Neural cell (in vitro differentiated cells): ENCODE measurements around the gene PDLIM5. TPM values are rescaled to one million over a fixed set of nuclear protein-coding genes. Genes with fewer than 3 reads are reported as not detected.

Source experiments
- H2AFZ ChIP-seq: fragments of 200-600, 300-800 bp; sonication (generic), shearing (Covaris generic); 2 replicates; pipeline ENCODE4 v1.6.0; 2014; ENCODE audit warnings: low read depth, mild to moderate bottlenecking, antibody characterized with exemption, low read length, moderate library complexity
- H3F3A ChIP-seq: fragments of 200-600 bp; shearing (Covaris generic); 2 replicates; pipeline ENCODE4 v1.6.1; 2016; ENCODE audit warnings: mild to moderate bottlenecking, moderate library complexity, mixed read lengths, antibody characterized with exemption, low read length; ENCODE audit not compliant: insufficient read depth, poor library complexity, severe bottlenecking
- H3K27ac ChIP-seq: fragments of 200-600, 300-800 bp; sonication (generic), shearing (Covaris generic); 2 replicates; pipeline ENCODE4 v1.5.1; 2014; ENCODE audit warnings: mild to moderate bottlenecking, low read length, moderate library complexity
- H3K27me3 ChIP-seq: fragments of 300-800, 200-600 bp; sonication (generic), shearing (Covaris generic); 2 replicates; pipeline ENCODE4 v1.6.0; 2014; ENCODE audit warnings: mild to moderate bottlenecking, low read depth, low read length, moderate library complexity; ENCODE audit not compliant: insufficient read depth
- H3K36me3 ChIP-seq: fragments of 300-800, 200-600 bp; sonication (generic), shearing (Covaris generic); 2 replicates; pipeline ENCODE4 v1.5.1; 2014; ENCODE audit warnings: mild to moderate bottlenecking, antibody characterized with exemption, low read length, moderate library complexity; ENCODE audit not compliant: insufficient read depth
- H3K4me2 ChIP-seq: fragments of 300-800, 200-600 bp; sonication (generic), shearing (Covaris generic); 2 replicates; pipeline ENCODE4 v1.6.0; 2014; ENCODE audit warnings: mild to moderate bottlenecking, low read length
- H3K4me3 ChIP-seq: fragments of 300-800, 200-600 bp; sonication (generic), shearing (Covaris generic); 2 replicates; pipeline ENCODE4 v1.5.1; 2014; ENCODE audit warnings: mild to moderate bottlenecking, low read length, moderate library complexity
- H3K79me2 ChIP-seq: fragments of 200-600 bp; shearing (Covaris generic); replicated peaks from 2 replicates; pipeline ENCODE4 v1.6.0; 2014; ENCODE audit warnings: mild to moderate bottlenecking, low read length, moderate library complexity; ENCODE audit not compliant: insufficient read depth
- H3K9ac ChIP-seq: fragments of 300-800, 200-600 bp; sonication (generic), shearing (Covaris generic); 2 replicates; pipeline ENCODE4 v1.6.1; 2016; ENCODE audit warnings: mild to moderate bottlenecking, low read length, mixed read lengths
- H3K9me2 ChIP-seq: fragments of 200-600 bp; shearing (Covaris generic); 2 replicates; pipeline ENCODE4 v1.6.1; 2016; ENCODE audit warnings: mild to moderate bottlenecking, low read length, mixed read lengths; ENCODE audit not compliant: insufficient read depth
- H3K9me3 ChIP-seq: fragments of 200-600, 300-800 bp; sonication (generic), shearing (Covaris generic); 2 replicates; pipeline ENCODE4 v1.6.1; 2016; ENCODE audit warnings: mild to moderate bottlenecking, mixed run types, low read length, moderate library complexity, mixed read lengths
- H4K20me1 ChIP-seq: fragments of 200-600 bp; shearing (Covaris generic); 2 replicates; pipeline ENCODE4 v1.6.1; 2016; ENCODE audit warnings: mild to moderate bottlenecking, mixed run types; ENCODE audit not compliant: insufficient read depth
- CTCF ChIP-seq: fragments of 450-650 bp; IDR thresholded peaks from 2 replicates; pipeline ENCODE4 v1.5.1; 2014; ENCODE audit warnings: antibody characterized with exemption, mild to moderate bottlenecking, moderate library complexity; ENCODE audit not compliant: poor library complexity, severe bottlenecking
- EP300 ChIP-seq: fragments of 450-650 bp; conservative IDR thresholded peaks from 2 replicates; pipeline ENCODE4 v1.6.1; 2014; ENCODE audit warnings: antibody characterized with exemption, mild to moderate bottlenecking, moderate library complexity; ENCODE audit not compliant: poor library complexity, severe bottlenecking
- EZH2 ChIP-seq: fragments of 200-600, 300-800 bp; shearing (Covaris generic), sonication (generic); IDR thresholded peaks from 2 replicates; pipeline ENCODE4 v1.6.1; 2014; ENCODE audit warnings: antibody characterized with exemption, low read length, borderline replicate concordance, mild to moderate bottlenecking; ENCODE audit not compliant: insufficient read depth, poor library complexity, severe bottlenecking
- MXI1 ChIP-seq: fragments of 450-650 bp; conservative IDR thresholded peaks from 2 replicates; pipeline ENCODE4 v1.6.1; 2014; ENCODE audit warnings: antibody characterized with exemption, mild to moderate bottlenecking; ENCODE audit not compliant: poor library complexity, severe bottlenecking
- POLR2AphosphoS5 ChIP-seq: IDR thresholded peaks from 2 replicates; pipeline ENCODE4 v1.6.1; 2012
- RAD21 ChIP-seq: fragments of 450-650 bp; conservative IDR thresholded peaks from 2 replicates; pipeline ENCODE4 v1.6.1; 2014; ENCODE audit warnings: antibody characterized with exemption, mild to moderate bottlenecking, moderate library complexity
- REST ChIP-seq: IDR thresholded peaks from 2 replicates; pipeline ENCODE4 v1.6.1; 2012; ENCODE audit warnings: borderline replicate concordance
- SMC3 ChIP-seq: fragments of 450-650 bp; conservative IDR thresholded peaks from 2 replicates; pipeline ENCODE4 v1.6.1; 2014; ENCODE audit warnings: antibody characterized with exemption, mild to moderate bottlenecking, moderate library complexity; ENCODE audit not compliant: poor library complexity
- TAF1 ChIP-seq: IDR thresholded peaks from 2 replicates; pipeline ENCODE4 v1.6.1; 2012; ENCODE audit warnings: low read depth
- polyA plus RNA-seq: library from polyadenylated mRNA; depleted of rRNA; stranded (reverse); fragments of >200 nt; gene quantifications from 2 replicates; pipeline ENCODE4 v1.2.3, GENCODE V29; 2014

The PDLIM5 gene
- polyA plus RNA-seq, 1 donor from 2014 or later = 1.6 TPM

- TF ChIP-seq MXI1 (no peak), CTCF (no peak), TAF1 (no peak), RAD21 (no peak), SMC3 (no peak), EP300 (no peak), POLR2AphosphoS5 (no peak), REST (no peak), EZH2 (no peak)
- H3K4me3 ChIP-seq = no peak overlapping the region
- no peaks in the 10 kb centered on the region for H3K36me3 ChIP-seq
- no peak overlapping the region for H3K27ac ChIP-seq
- H3K79me2 ChIP-seq = no peaks in the 10 kb centered on the region
- no peak overlapping the region for H3K4me2 ChIP-seq
- H3F3A ChIP-seq = no peaks in the 10 kb centered on the region
- no peaks in the 10 kb centered on the region for H3K9me2 ChIP-seq
- no peaks in the 10 kb centered on the region for H4K20me1 ChIP-seq
- no peaks in the 10 kb centered on the region for H3K9me3 ChIP-seq
- H3K27me3 ChIP-seq = no peaks in the 10 kb centered on the region
- H2AFZ ChIP-seq = no peak overlapping the region
- H3K9ac ChIP-seq = no peak overlapping the region
These were observed 74.4 kb downstream of the PDLIM5 start for GRCh38 chr4:94525993-94526728.

GRCh38 chr4:94527556-94528233 lies 76.0 kb downstream of the PDLIM5 start:
- H2AFZ ChIP-seq = no peak overlapping the region
- no peaks in the 10 kb centered on the region for H3K9me3 ChIP-seq
- no peak overlapping the region for H3K27ac ChIP-seq
- H3K9ac ChIP-seq = no peak overlapping the region
- no peaks in the 10 kb centered on the region for H3F3A ChIP-seq
- no peaks in the 10 kb centered on the region for H3K27me3 ChIP-seq
- no peaks in the 10 kb centered on the region for H3K79me2 ChIP-seq
- TF ChIP-seq TAF1 (no peak), RAD21 (no peak), CTCF (no peak), REST (no peak), EZH2 (no peak), EP300 (no peak), SMC3 (no peak), MXI1 (no peak)
- no peak overlapping the region for H3K4me3 ChIP-seq
- H3K36me3 ChIP-seq = no peaks in the 10 kb centered on the region
- no peak overlapping the region for H3K4me2 ChIP-seq
- H4K20me1 ChIP-seq = no peaks in the 10 kb centered on the region
- H3K9me2 ChIP-seq = no peaks in the 10 kb centered on the region
